ENCODE data around the gene FBXW7.
"Not testable (repeated sequence)": the region's sequence is repeated elsewhere in the genome, so short reads cannot be mapped to it uniquely, and the experiment has no call there.

Gene FBXW7

GRCh38 chr4:152571770-152572169 is 35.9 kb upstream of the FBXW7 start:
- no peaks in the 10 kb centered on the region for H3K4me1 ChIP-seq (ENCODE audit: insufficient read depth, low read length)
- no peaks in the 10 kb centered on the region for H3K27me3 ChIP-seq (ENCODE audit: insufficient read depth, low read length)
- H3K27ac ChIP-seq (ENCODE audit: low read length), result no peak overlapping the region
- no peaks in the 10 kb centered on the region for H3K9me3 ChIP-seq (ENCODE audit: insufficient read depth, low read depth, low read length)
- no peak overlapping the region for H3K9ac ChIP-seq (ENCODE audit: low read depth, low read length)
- H3K4me3 ChIP-seq (ENCODE audit: low read length), result no peak overlapping the region
- H3K36me3 ChIP-seq (ENCODE audit: insufficient read depth, low read depth, low read length), result no peaks in the 10 kb centered on the region

GRCh38 chr4:152571296-152571695 is 35.4 kb upstream of the FBXW7 start:
- H3K9ac ChIP-seq (ENCODE audit: low read depth, low read length), result no peak overlapping the region
- H3K9me3 ChIP-seq (ENCODE audit: insufficient read depth, low read depth, low read length), result no peaks in the 10 kb centered on the region
- H3K4me3 ChIP-seq (ENCODE audit: low read length), result no peak overlapping the region
- H3K36me3 ChIP-seq (ENCODE audit: insufficient read depth, low read depth, low read length), result no peaks in the 10 kb centered on the region
- no peaks in the 10 kb centered on the region for H3K27me3 ChIP-seq (ENCODE audit: insufficient read depth, low read length)
- no peak overlapping the region for H3K27ac ChIP-seq (ENCODE audit: low read length)
- H3K4me1 ChIP-seq (ENCODE audit: insufficient read depth, low read length), result no peaks in the 10 kb centered on the region

GRCh38 chr4:152565333-152565732 is 29.4 kb upstream of the FBXW7 start:
- Histone ChIP-seq H3K4me1 (ENCODE audit: insufficient read depth, low read length) (no peaks in the 10 kb centered on the region), H3K9me3 (ENCODE audit: insufficient read depth, low read depth, low read length) (no peaks in the 10 kb centered on the region), H3K27me3 (ENCODE audit: insufficient read depth, low read length) (no peaks in the 10 kb centered on the region), H3K9ac (ENCODE audit: low read depth, low read length) (no peak overlapping the region), H3K36me3 (ENCODE audit: insufficient read depth, low read depth, low read length) (no peaks in the 10 kb centered on the region), H3K4me3 (ENCODE audit: low read length) (no peak overlapping the region), H3K27ac (ENCODE audit: low read length) (no peak overlapping the region)

GRCh38 chr4:152564336-152564735 is 28.4 kb upstream of the FBXW7 start:
- Histone ChIP-seq H3K9ac (ENCODE audit: low read depth, low read length) (no peak overlapping the region), H3K27me3 (ENCODE audit: insufficient read depth, low read length) (no peaks in the 10 kb centered on the region), H3K9me3 (ENCODE audit: insufficient read depth, low read depth, low read length) (no peaks in the 10 kb centered on the region), H3K4me3 (ENCODE audit: low read length) (no peak overlapping the region), H3K4me1 (ENCODE audit: insufficient read depth, low read length) (no peaks in the 10 kb centered on the region), H3K36me3 (ENCODE audit: insufficient read depth, low read depth, low read length) (no peaks in the 10 kb centered on the region), H3K27ac (ENCODE audit: low read length) (no peak overlapping the region)

DNA sequence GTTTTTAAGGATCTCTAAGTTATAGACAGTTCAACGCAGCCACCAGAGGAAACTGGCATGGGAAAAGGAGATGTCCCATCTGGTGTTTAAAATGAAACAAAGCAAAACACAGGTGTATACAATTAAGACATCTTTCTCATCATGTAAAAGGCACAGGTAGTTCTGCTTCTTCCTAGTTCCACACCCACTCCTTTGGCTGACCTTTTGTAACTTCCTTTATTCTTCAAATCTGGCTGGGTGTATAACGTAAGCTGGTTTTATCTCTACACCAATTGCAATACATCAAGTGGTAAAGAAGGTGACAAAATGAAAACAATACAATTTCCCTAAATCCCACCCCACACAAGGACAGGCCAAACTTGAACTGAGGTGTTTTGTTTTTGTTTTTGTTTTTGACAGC is 27.3 kb upstream of the FBXW7 start:
- Histone ChIP-seq H3K27ac (ENCODE audit: low read length) (no peak overlapping the region), H3K9me3 (ENCODE audit: insufficient read depth, low read depth, low read length) (no peaks in the 10 kb centered on the region), H3K4me1 (ENCODE audit: insufficient read depth, low read length) (no peaks in the 10 kb centered on the region), H3K4me3 (ENCODE audit: low read length) (no peak overlapping the region), H3K27me3 (ENCODE audit: insufficient read depth, low read length) (no peaks in the 10 kb centered on the region), H3K36me3 (ENCODE audit: insufficient read depth, low read depth, low read length) (no peaks in the 10 kb centered on the region), H3K9ac (ENCODE audit: low read depth, low read length) (no peak overlapping the region)

GRCh38 chr4:152559641-152560040 is 23.7 kb upstream of the FBXW7 start:
- Histone ChIP-seq H3K27ac (ENCODE audit: low read length) (no peak overlapping the region), H3K4me3 (ENCODE audit: low read length) (no peak overlapping the region), H3K9ac (ENCODE audit: low read depth, low read length) (no peak overlapping the region), H3K9me3 (ENCODE audit: insufficient read depth, low read depth, low read length) (no peaks in the 10 kb centered on the region), H3K36me3 (ENCODE audit: insufficient read depth, low read depth, low read length) (no peaks in the 10 kb centered on the region), H3K4me1 (ENCODE audit: insufficient read depth, low read length) (no peaks in the 10 kb centered on the region), H3K27me3 (ENCODE audit: insufficient read depth, low read length) (no peaks in the 10 kb centered on the region)

DNA sequence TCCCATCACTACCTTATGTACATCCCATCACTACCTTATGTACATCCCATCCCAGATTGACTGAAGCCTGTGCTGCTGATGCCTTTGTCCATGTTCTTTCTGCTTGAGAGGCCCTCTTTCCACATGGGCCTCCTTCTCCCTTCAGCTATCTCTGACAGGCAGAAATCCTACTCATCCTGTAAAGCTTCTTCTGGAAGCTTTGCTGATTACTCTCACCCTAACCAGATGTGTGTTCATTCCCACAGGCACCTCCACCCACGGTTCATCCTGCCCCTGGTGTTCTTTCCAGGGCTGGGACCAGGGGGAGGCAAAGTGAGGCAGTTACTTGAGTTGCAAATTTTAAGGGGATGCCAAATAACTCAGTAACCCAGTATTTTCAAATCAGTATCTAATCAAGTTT is 22.5 kb upstream of the FBXW7 start:
- Histone ChIP-seq H3K27me3 (ENCODE audit: insufficient read depth, low read length) (no peaks in the 10 kb centered on the region), H3K4me1 (ENCODE audit: insufficient read depth, low read length) (no peaks in the 10 kb centered on the region), H3K36me3 (ENCODE audit: insufficient read depth, low read depth, low read length) (no peaks in the 10 kb centered on the region), H3K9ac (ENCODE audit: low read depth, low read length) (no peak overlapping the region), H3K4me3 (ENCODE audit: low read length) (no peak overlapping the region), H3K27ac (ENCODE audit: low read length) (no peak overlapping the region), H3K9me3 (ENCODE audit: insufficient read depth, low read depth, low read length) (no peaks in the 10 kb centered on the region)

GRCh38 chr4:152556834-152557233 is 20.9 kb upstream of the FBXW7 start:
- no peaks in the 10 kb centered on the region for H3K27me3 ChIP-seq (ENCODE audit: insufficient read depth, low read length)
- H3K4me1 ChIP-seq (ENCODE audit: insufficient read depth, low read length), result no peaks in the 10 kb centered on the region
- no peak overlapping the region for H3K9ac ChIP-seq (ENCODE audit: low read depth, low read length)
- H3K9me3 ChIP-seq (ENCODE audit: insufficient read depth, low read depth, low read length), result no peaks in the 10 kb centered on the region
- no peaks in the 10 kb centered on the region for H3K36me3 ChIP-seq (ENCODE audit: insufficient read depth, low read depth, low read length)
- no peak overlapping the region for H3K27ac ChIP-seq (ENCODE audit: low read length)
- no peak overlapping the region for H3K4me3 ChIP-seq (ENCODE audit: low read length)

DNA sequence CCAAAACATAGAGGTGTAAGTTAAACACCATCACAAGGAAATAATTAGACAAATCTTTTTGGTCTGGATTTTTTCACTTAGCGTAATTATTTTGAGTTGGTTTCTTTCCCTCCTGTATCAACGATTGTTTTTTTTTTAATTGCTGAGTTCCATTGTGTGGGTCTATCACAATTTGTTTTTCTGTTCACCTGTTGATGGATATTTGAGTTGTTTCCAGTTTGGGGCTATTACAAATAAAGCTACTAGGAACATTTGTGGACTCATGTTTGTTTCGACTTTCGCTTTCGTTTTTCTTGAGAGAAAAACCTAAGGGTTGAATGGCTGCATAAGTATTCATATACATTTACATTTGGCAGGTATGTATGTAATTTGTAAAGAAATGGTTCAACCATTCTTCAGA is 20.4 kb upstream of the FBXW7 start:
- Histone ChIP-seq H3K4me1 (ENCODE audit: insufficient read depth, low read length) (no peaks in the 10 kb centered on the region), H3K9me3 (ENCODE audit: insufficient read depth, low read depth, low read length) (no peaks in the 10 kb centered on the region), H3K9ac (ENCODE audit: low read depth, low read length) (no peak overlapping the region), H3K27ac (ENCODE audit: low read length) (no peak overlapping the region), H3K4me3 (ENCODE audit: low read length) (no peak overlapping the region), H3K36me3 (ENCODE audit: insufficient read depth, low read depth, low read length) (no peaks in the 10 kb centered on the region), H3K27me3 (ENCODE audit: insufficient read depth, low read length) (no peaks in the 10 kb centered on the region)

- no peak overlapping the region for H3K9ac ChIP-seq (ENCODE audit: low read depth, low read length)
- H3K27ac ChIP-seq (ENCODE audit: low read length), result no peak overlapping the region
- no peaks in the 10 kb centered on the region for H3K27me3 ChIP-seq (ENCODE audit: insufficient read depth, low read length)
- no peaks in the 10 kb centered on the region for H3K4me1 ChIP-seq (ENCODE audit: insufficient read depth, low read length)
- H3K36me3 ChIP-seq (ENCODE audit: insufficient read depth, low read depth, low read length), result no peaks in the 10 kb centered on the region
- no peak overlapping the region for H3K4me3 ChIP-seq (ENCODE audit: low read length)
- H3K9me3 ChIP-seq (ENCODE audit: insufficient read depth, low read depth, low read length), result no peaks in the 10 kb centered on the region
Measured at GRCh38 chr4:152554742-152555141, 18.9 kb upstream of the FBXW7 start.

DNA sequence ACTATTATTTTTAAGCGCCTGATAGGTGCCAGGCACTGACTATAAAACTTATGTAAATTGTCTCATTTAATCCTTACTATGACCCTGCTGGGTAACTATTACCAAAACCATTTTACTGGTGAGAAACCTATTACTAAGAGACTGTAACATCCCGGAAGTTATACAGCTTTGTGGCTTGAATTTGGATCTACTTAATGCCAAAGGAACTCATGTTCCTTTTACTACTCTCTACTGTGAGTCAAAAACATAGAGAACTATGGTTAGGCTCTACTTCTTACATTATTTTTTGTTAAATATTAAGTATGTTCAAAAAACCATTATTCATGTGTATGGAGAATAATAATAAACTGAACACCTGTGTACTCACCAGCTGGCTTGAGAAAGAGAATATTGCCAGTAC is 14.8 kb upstream of the FBXW7 start:
- H3K4me1 ChIP-seq (ENCODE audit: insufficient read depth, low read length); H3K4me3 ChIP-seq (ENCODE audit: low read length); H3K9me3 ChIP-seq (ENCODE audit: insufficient read depth, low read depth, low read length); H3K9ac ChIP-seq (ENCODE audit: low read depth, low read length); H3K36me3 ChIP-seq (ENCODE audit: insufficient read depth, low read depth, low read length); H3K27ac ChIP-seq (ENCODE audit: low read length); H3K27me3 ChIP-seq (ENCODE audit: insufficient read depth, low read length): not testable (repeated sequence)

DNA sequence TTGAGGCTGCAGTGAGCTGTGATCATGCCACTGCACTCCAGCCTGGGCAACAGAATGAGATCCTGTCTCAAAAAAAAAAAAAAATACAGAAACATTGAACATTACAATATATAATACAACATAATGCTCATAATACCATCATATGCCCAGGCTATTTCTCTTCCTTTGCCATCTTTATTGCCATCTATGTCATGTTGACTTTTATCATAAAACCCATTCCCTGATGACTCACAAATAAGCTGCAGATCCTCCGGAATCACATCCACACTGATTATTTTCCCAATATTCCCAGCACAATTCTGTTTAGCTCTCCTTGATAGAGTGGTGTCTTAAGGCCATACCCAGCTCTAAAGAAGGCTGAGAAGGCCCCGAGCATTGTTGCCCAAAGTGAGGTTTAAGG is 9.2 kb upstream of the FBXW7 start:
- H3K9me3 ChIP-seq (ENCODE audit: insufficient read depth, low read depth, low read length), result no peaks in the 10 kb centered on the region; the same call in 1 of the 2 replicates

DNA sequence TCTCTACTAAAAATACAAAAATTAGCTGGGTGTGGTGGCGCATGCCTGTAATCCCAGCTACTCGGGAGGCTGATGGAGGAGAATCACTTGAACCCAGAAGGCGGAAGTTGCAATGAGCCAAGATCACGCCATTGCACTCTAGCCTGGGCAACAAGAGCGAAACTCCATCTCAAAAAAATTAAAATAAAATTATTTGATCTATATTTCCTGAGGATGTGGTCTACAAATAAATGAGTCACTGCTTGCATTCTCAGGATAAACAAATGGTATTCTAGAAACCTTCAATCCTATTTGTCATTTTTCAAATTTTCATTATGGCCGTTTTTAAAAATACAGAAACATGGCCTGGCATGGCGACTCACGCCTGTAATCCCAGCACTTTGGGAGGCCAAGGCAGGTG is 8.6 kb upstream of the FBXW7 start:
- H3K27ac ChIP-seq (ENCODE audit: low read length); H3K36me3 ChIP-seq (ENCODE audit: insufficient read depth, low read depth, low read length); H3K4me3 ChIP-seq (ENCODE audit: low read length); H3K27me3 ChIP-seq (ENCODE audit: insufficient read depth, low read length); H3K9me3 ChIP-seq (ENCODE audit: insufficient read depth, low read depth, low read length); H3K9ac ChIP-seq (ENCODE audit: low read depth, low read length); H3K4me1 ChIP-seq (ENCODE audit: insufficient read depth, low read length): not testable (repeated sequence)

More for the DNA sequence above, 9.2 kb upstream of the FBXW7 start:
- Histone ChIP-seq H3K27me3 (ENCODE audit: insufficient read depth, low read length) (no peaks in the 10 kb centered on the region), H3K27ac (ENCODE audit: low read length) (no peak overlapping the region), H3K36me3 (ENCODE audit: insufficient read depth, low read depth, low read length) (peaks cover 2% of the 10 kb centered on the region; the same call in 1 of the 2 replicates), H3K9ac (ENCODE audit: low read depth, low read length) (no peak overlapping the region), H3K4me3 (ENCODE audit: low read length) (no peak overlapping the region), H3K4me1 (ENCODE audit: insufficient read depth, low read length) (no peaks in the 10 kb centered on the region)
